HCT116 (cell line): ENCODE measurements around the gene SP9. TPM values are rescaled to one million over a fixed set of nuclear protein-coding genes. Genes with fewer than 3 reads are reported as not detected.

Source experiments
- ATAC-seq: fragments of 200-7000 bp; cut with Tn5 transposase; 2 replicates; pipeline ENCODE4 v1.9.1; 2020; ENCODE audit warnings: mild to moderate bottlenecking, moderate library complexity
- BruUV-seq: library from RNA; stranded (reverse); fragments of 400-500 nt; replicated peaks from 2 replicates; lab custom pipeline; 2021; lab: Mats Ljungman, UMichigan
- CTCF ChIA-PET: fragments of 300-600 bp; sonication (Branson Sonifier 250); formaldehyde crosslinking; loops from one replicate; lab custom pipeline; 2021; ENCODE audit warnings: antibody characterized with exemption; lab: Charles Lee
- POLR2A ChIA-PET: fragments of 300-600, 350-600 bp; sonication (Branson Sonifier 250); formaldehyde crosslinking; loops from one replicate; lab custom pipeline; 2021; ENCODE audit warnings: antibody characterized with exemption; lab: Charles Lee
- RAD21 ChIA-PET, 2 experiments: fragments of 300-600 bp; sonication (Branson Sonifier 250); formaldehyde crosslinking; loops; one replicate each; lab custom pipeline; 2023; ENCODE audit warnings: low total read pairs in 2 of 2; ENCODE audit not compliant: uncharacterized antibody in 2 of 2, unreplicated experiment in 2 of 2, low non-redundant PET in 1 of 2; lab: Charles Lee
- DNase-seq: peaks from one replicate; pipeline ENCODE4 v3.0.0-alpha.2; 2010; ENCODE audit warnings: low read depth, low spot score
- H2AFZ ChIP-seq: fragments of 200-600 bp; shearing (Covaris generic), sonication (generic); 2 replicates; pipeline ENCODE4 v1.6.1; 2017; ENCODE audit warnings: low read depth, mixed run types, mixed read lengths, antibody characterized with exemption, low read length; ENCODE audit not compliant: poor library complexity, severe bottlenecking
- H3K27ac ChIP-seq: 2 replicates; pipeline ENCODE4 v1.5.1; 2012; ENCODE audit warnings: low read depth, low read length
- H3K27me3 ChIP-seq: fragments of 200-600 bp; sonication (generic); 2 replicates; pipeline ENCODE4 v1.6.1; 2016; ENCODE audit warnings: mixed run types, low read length, mixed read lengths; ENCODE audit not compliant: insufficient read depth
- H3K36me3 ChIP-seq, 2 experiments: fragments of 200-500 bp in 1 of 2; fragments of 200-600 bp in 1 of 2; sonication (Bioruptor generic) in 1 of 2; sonication (generic) in 1 of 2; 2 replicates each; pipeline versions ENCODE4 v1.5.1 to v1.6.1; 2014 to 2016; ENCODE audit warnings: low read length in 2 of 2, inconsistent platforms in 1 of 2, mixed read lengths in 1 of 2, mixed run types in 1 of 2; ENCODE audit not compliant: insufficient read depth in 2 of 2, control insufficient read depth in 1 of 2
- H3K4me1 ChIP-seq, 2 experiments: fragments of 200-600 bp in 1 of 2; sonication (generic) in 1 of 2; 2 replicates each; pipeline versions ENCODE4 v1.5.1 to v1.6.1; 2012 to 2017; ENCODE audit warnings: low read length in 2 of 2, inconsistent platforms in 1 of 2, mild to moderate bottlenecking in 1 of 2, mixed read lengths in 1 of 2, mixed run types in 1 of 2, moderate library complexity in 1 of 2; ENCODE audit not compliant: insufficient read depth in 2 of 2, control insufficient read depth in 1 of 2
- H3K4me2 ChIP-seq: fragments of 200-600 bp; sonication (generic); 2 replicates; pipeline ENCODE4 v1.6.1; 2017; ENCODE audit warnings: mixed run types, low read length, mixed read lengths
- H3K4me3 ChIP-seq, 2 experiments: fragments of 200-600 bp in 1 of 2; sonication (generic) in 1 of 2; replicated peaks in 1 of 2; 2 replicates each; pipeline ENCODE4 v1.5.1; 2011 to 2016; ENCODE audit warnings: low read length in 2 of 2, control low read depth in 1 of 2, low read depth in 1 of 2, mild to moderate bottlenecking in 1 of 2, mixed read lengths in 1 of 2, mixed run types in 1 of 2
- H3K79me2 ChIP-seq: fragments of 200-600 bp; sonication (generic); 2 replicates; pipeline ENCODE4 v1.6.1; 2017; ENCODE audit warnings: mild to moderate bottlenecking, mixed run types, low read length, moderate library complexity, mixed read lengths; ENCODE audit not compliant: insufficient read depth
- H3K9ac ChIP-seq: fragments of 200-600 bp; sonication (generic); 2 replicates; pipeline ENCODE4 v1.6.1; 2016; ENCODE audit warnings: low read length, mixed read lengths
- H3K9me2 ChIP-seq: fragments of 200-600 bp; sonication (generic), shearing (Covaris generic); 2 replicates; pipeline ENCODE4 v1.6.1; 2017; ENCODE audit warnings: mixed run types, mild to moderate bottlenecking, moderate library complexity; ENCODE audit not compliant: insufficient read depth
- H3K9me3 ChIP-seq, 2 experiments: fragments of 200-500 bp in 1 of 2; fragments of 200-600 bp in 1 of 2; sonication (Bioruptor generic) in 1 of 2; sonication (generic) in 1 of 2; 2 replicates each; pipeline ENCODE4 v1.6.1; 2014 to 2017; ENCODE audit warnings: low read length in 2 of 2, mixed read lengths in 2 of 2, inconsistent platforms in 1 of 2, low read depth in 1 of 2, mild to moderate bottlenecking in 1 of 2, mixed run types in 1 of 2, moderate library complexity in 1 of 2; ENCODE audit not compliant: control insufficient read depth in 1 of 2, insufficient read depth in 1 of 2
- H4K20me1 ChIP-seq: fragments of 200-600 bp; sonication (generic), shearing (Covaris generic); 2 replicates; pipeline ENCODE4 v1.6.1; 2017; ENCODE audit warnings: mixed run types, mild to moderate bottlenecking, moderate library complexity; ENCODE audit not compliant: insufficient read depth
- CEBPB ChIP-seq: IDR thresholded peaks from 2 replicates; pipeline ENCODE4 v1.6.1; 2012; ENCODE audit warnings: low read depth
- CTCF ChIP-seq, 3 experiments: fragments of 200-600 bp in 1 of 3; sonication (generic) in 1 of 3; IDR thresholded peaks in 2 of 3; conservative IDR thresholded peaks in 1 of 3; 2 replicates each; pipeline ENCODE4 v1.5.1; 2012 to 2017; ENCODE audit warnings: low read depth in 2 of 3, low read length in 2 of 3, antibody characterized with exemption in 1 of 3, borderline replicate concordance in 1 of 3, control low read depth in 1 of 3, mild to moderate bottlenecking in 1 of 3, mixed read lengths in 1 of 3, mixed run types in 1 of 3, moderate library complexity in 1 of 3; ENCODE audit not compliant: insufficient read depth in 1 of 3
- POLR2AphosphoS5 ChIP-seq: IDR thresholded peaks from 2 replicates; pipeline ENCODE4 v1.6.1; 2011; ENCODE audit warnings: mild to moderate bottlenecking, low read depth, low read length, moderate library complexity
- RAD21 ChIP-seq: IDR thresholded peaks from 2 replicates; pipeline ENCODE4 v1.6.1; 2012; ENCODE audit warnings: low read depth, mild to moderate bottlenecking
- REST ChIP-seq: IDR thresholded peaks from 2 replicates; pipeline ENCODE4 v1.6.1; 2012; ENCODE audit warnings: low read depth
- YY1 ChIP-seq: IDR thresholded peaks from 2 replicates; pipeline ENCODE4 v1.6.1; 2011; ENCODE audit warnings: low read length, low read depth, moderate library complexity, mild to moderate bottlenecking; ENCODE audit not compliant: insufficient replicate concordance; ENCODE audit errors: extremely low read depth
- intact Hi-C: fragments of 100-400 bp; cut with micrococcal nuclease; formaldehyde crosslinking; loops from 2 replicates; pipeline ENCODE4 v1.10.0; 2022
- total RNA-seq: library from RNA; stranded (reverse); gene quantifications from one replicate; pipeline ENCODE4 v1.2.1, GENCODE V29; 2021; ENCODE audit not compliant: unreplicated experiment

The SP9 gene
- total RNA-seq, 1 experiment from 2014 or later = 0.69 TPM

DNA sequence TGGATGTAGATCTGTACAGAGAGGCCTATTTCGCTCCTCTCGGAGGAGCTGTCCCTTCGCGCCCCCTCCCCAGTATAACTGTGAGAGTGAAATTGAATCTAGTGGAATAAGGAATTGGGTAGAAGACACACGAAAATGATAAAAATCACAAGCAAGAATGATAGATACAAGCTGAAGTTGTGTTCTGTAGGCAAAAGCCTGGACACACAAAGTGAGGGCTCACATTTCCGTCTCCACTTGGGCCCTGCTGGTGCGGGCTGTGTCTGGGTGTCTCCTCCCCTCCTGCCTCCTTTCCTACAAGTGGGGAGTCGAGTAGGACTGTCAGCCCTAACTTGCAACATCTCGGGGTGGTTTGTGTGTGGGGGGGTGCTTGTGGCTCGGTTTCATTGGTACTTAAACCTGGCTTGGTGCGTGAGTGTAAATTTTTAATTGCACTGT lies 457 bp upstream of the SP9 start:
- no peak overlapping the region for H3K4me3 ChIP-seq
- H3K9me3 ChIP-seq = no peaks in the 10 kb centered on the region
- H3K27ac ChIP-seq = no peak overlapping the region
- H3K9ac ChIP-seq = no peak overlapping the region
- ATAC-seq = no peak
- ChIA-PET POLR2A (no interaction called here), RAD21 (no interaction called here), CTCF (no interaction called here)
- TF ChIP-seq CEBPB (no peak), RAD21 (no peak), POLR2AphosphoS5 (no peak), CTCF (IDR thresholded peaks at IDR 0.05 in 2 of 3, conservative IDR thresholded peaks at IDR 0.05 in 1 of 3; ENCODE audit: borderline replicate concordance in 1 of 3, insufficient read depth in 1 of 3, low read depth in 2 of 3, low read length in 2 of 3) (no peak), YY1 (no peak), REST (no peak)
- H4K20me1 ChIP-seq = no peaks in the 10 kb centered on the region
- peaks cover 2 to 24% of the 10 kb centered on the region in 2 experiments; a peak in 2 of 4 replicates for H3K4me1 ChIP-seq
- no peak overlapping the region for H2AFZ ChIP-seq
- BruUV-seq = no TSS peak
- H3K79me2 ChIP-seq = no peaks in the 10 kb centered on the region
- H3K27me3 ChIP-seq = no peaks in the 10 kb centered on the region
- intact Hi-C loops = loop anchor here (10.0 kb wide), 1 partner anchor 369 kb away; the partner anchor contains the start of gene SP3
- no peak for DNase-seq
- no peaks in the 10 kb centered on the region for H3K9me2 ChIP-seq
- no peaks in the 10 kb centered on the region for H3K36me3 ChIP-seq
- H3K4me2 ChIP-seq = no peak overlapping the region
